Sigmoid colon (tissue), 4 donors: Measurements from ENCODE around the gene SLC33A1.

Source experiments
- EP300 ChIP-seq, 4 donors: sonication (generic); formaldehyde crosslinking; IDR thresholded peaks; one replicate each; pipeline ENCODE4 v1.6.1; 2017; ENCODE audit warnings: antibody characterized with exemption in 4 of 4
- TF ChIP-seq, protein P1 (sequence below), 4 experiments: fragments of 450-650 bp in 3 of 4; fragments of 200-600 bp in 1 of 4; IDR thresholded peaks; one replicate each; pipeline ENCODE4 v1.5.1; 2016 to 2019; ENCODE audit warnings: antibody characterized with exemption in 4 of 4, mild to moderate bottlenecking in 3 of 4, moderate library complexity in 2 of 4

DNA sequence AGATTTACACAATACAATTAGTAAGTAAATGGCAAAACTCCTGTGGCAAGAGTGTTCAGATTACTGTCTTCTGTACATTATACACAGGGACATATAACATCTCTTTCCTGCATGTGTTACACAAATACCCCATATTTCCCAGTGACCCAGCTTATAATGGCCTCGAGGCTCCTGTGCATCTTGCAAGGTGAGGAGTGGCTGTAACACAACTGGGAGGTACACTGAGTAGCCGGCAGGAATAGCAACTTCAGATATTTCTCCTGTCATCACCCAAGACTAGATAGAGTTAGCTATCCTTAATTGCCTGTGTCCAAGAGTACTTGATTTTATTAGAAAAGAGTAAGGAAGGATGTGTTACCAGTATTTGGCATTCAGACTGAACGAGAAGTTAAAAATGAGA, 21.8 kb upstream of the SLC33A1 start:
- no peak for TF ChIP-seq EP300 (IDR thresholded peaks at IDR 0.05)
- TF ChIP-seq, protein P1, sequence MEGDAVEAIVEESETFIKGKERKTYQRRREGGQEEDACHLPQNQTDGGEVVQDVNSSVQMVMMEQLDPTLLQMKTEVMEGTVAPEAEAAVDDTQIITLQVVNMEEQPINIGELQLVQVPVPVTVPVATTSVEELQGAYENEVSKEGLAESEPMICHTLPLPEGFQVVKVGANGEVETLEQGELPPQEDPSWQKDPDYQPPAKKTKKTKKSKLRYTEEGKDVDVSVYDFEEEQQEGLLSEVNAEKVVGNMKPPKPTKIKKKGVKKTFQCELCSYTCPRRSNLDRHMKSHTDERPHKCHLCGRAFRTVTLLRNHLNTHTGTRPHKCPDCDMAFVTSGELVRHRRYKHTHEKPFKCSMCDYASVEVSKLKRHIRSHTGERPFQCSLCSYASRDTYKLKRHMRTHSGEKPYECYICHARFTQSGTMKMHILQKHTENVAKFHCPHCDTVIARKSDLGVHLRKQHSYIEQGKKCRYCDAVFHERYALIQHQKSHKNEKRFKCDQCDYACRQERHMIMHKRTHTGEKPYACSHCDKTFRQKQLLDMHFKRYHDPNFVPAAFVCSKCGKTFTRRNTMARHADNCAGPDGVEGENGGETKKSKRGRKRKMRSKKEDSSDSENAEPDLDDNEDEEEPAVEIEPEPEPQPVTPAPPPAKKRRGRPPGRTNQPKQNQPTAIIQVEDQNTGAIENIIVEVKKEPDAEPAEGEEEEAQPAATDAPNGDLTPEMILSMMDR (IDR thresholded peaks at IDR 0.05) = no peak
